RWPE1 (cell line): ENCODE measurements around the gene ODAD3.
A peak's percentile ranks its signal among the peaks of the same experiment; 100 is the strongest.

ENCODE experiments used
- CTCF ChIA-PET: fragments of 350-600 bp; sonication (Branson Sonifier 250); formaldehyde crosslinking; extraction: SDS; loops from one replicate; lab custom pipeline; 2021; lab: Yijun Ruan, JAX
- POLR2A ChIA-PET: fragments of 400-600 bp; formaldehyde crosslinking; extraction: SDS; loops from one replicate; lab custom pipeline; 2020; ENCODE audit warnings: antibody characterized with exemption; ENCODE audit not compliant: low non-redundant PET; lab: Yijun Ruan, JAX
- DNase-seq: peaks from one replicate; pipeline ENCODE4 v3.0.0; 2012; ENCODE audit warnings: low spot score
- H3K27ac ChIP-seq: fragments of 450-650 bp; 2 replicates; pipeline ENCODE4 v1.5.1; 2017
- TF ChIP-seq, protein P1 (sequence below): fragments of 450-650 bp; conservative IDR thresholded peaks from 2 replicates; pipeline ENCODE4 v1.5.1; 2017; ENCODE audit warnings: low read depth, mild to moderate bottlenecking

The ODAD3 gene

DNA sequence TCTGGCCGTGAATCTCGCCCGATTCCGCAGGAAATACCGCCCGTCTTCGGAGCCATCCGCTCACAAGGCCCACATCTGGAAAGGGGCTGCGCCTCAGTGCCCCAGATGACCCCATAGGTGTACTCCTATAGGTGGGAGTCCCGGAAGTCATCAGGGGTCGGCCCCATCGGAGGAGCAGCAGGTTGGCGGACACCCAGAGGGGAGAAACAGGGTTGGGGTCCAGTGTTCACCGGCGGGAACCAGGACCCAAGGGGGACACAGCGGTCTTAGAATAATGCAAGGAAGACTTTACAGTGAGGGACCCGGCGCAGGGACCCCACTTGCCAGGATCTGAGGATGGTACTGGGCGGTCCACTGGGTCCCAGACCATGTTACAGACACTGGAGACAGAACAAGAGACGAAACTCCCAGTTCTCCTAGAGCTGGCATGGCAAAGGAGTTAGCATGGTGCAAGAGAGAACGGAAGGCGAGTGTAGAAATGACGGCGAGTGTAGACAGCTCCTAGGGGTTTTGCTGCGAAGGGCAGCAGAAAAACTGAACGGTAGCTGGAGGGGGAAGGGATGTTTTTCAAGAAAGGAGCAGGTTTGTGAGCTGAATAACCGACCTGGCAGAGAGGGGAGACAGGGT lies 11.6 kb downstream of the ODAD3 start:
- CTCF ChIA-PET: interaction anchor here (0.7 to 2.1 kb wide), 3 partner anchors 12 to 54 kb away, joined by 3 to 12 read pairs (median 4); partner anchors contain the start of gene ODAD3
- no peak overlapping the region for H3K27ac ChIP-seq
- TF ChIP-seq, protein P1, sequence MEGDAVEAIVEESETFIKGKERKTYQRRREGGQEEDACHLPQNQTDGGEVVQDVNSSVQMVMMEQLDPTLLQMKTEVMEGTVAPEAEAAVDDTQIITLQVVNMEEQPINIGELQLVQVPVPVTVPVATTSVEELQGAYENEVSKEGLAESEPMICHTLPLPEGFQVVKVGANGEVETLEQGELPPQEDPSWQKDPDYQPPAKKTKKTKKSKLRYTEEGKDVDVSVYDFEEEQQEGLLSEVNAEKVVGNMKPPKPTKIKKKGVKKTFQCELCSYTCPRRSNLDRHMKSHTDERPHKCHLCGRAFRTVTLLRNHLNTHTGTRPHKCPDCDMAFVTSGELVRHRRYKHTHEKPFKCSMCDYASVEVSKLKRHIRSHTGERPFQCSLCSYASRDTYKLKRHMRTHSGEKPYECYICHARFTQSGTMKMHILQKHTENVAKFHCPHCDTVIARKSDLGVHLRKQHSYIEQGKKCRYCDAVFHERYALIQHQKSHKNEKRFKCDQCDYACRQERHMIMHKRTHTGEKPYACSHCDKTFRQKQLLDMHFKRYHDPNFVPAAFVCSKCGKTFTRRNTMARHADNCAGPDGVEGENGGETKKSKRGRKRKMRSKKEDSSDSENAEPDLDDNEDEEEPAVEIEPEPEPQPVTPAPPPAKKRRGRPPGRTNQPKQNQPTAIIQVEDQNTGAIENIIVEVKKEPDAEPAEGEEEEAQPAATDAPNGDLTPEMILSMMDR: no peak
- POLR2A ChIA-PET: interaction anchor here (0.5 kb wide), 1 partner anchor 14 kb away, joined by 5 read pairs; no protein-coding TSS in a partner anchor
- no peak for DNase-seq

DNA sequence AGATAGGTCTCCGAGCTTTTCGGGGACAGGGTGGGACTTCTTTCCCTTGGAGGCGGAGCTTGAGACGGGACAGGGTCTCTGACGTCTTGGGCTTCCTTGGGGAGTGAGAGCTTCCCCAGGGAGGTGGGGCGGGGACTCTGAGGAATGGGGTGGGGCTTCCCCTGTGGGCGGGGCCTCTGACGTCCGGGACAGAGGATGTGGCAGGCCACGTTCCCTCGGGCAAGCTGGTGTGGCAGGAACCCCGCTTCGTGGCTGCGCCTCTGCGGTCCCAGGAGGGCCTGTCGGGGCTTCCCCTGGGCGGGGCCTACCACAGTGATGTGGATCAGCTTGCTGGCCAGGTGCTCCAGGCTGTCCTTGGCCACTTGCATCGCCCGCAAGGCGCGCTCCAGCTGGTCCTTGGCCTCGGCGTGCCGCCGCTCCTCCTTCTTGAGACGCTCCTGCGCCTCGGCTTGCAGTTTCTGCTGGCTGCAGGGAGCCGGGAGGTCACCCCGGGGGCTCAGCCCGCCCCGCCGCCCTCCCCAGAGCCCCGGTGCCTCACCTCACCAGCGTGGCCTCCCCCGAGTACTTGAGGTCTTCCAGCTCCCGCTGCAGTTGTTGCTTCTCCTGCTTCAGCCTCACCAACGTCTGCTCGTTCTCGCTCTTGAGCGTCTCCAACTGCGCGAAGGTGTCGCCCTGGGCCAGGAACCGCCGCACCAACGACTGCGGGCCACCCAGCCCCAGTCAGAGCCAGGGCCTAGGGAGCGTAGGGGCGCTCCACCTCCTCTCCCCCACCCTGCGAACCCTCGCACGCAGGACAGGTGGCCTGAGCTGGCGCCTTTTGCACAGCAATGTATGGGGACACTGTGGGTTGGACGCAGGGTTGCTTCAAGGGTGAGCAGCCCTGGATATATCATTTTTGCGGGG lies 12.5 kb downstream of the ODAD3 start:
- POLR2A ChIA-PET: interaction anchor here (0.6 to 1.0 kb wide), 2 partner anchors 41 to 99 kb away, joined by 4 to 5 read pairs; no protein-coding TSS in a partner anchor
- CTCF ChIA-PET: interaction anchor here (0.8 to 2.1 kb wide), 5 partner anchors 12 to 47 kb away, joined by 3 to 12 read pairs (median 3); partner anchors contain the start of gene ODAD3
- DNase-seq: peak; percentile 94
- TF ChIP-seq, protein P1: no peak
- H3K27ac ChIP-seq: peak overlapping the region; percentile 70

DNA sequence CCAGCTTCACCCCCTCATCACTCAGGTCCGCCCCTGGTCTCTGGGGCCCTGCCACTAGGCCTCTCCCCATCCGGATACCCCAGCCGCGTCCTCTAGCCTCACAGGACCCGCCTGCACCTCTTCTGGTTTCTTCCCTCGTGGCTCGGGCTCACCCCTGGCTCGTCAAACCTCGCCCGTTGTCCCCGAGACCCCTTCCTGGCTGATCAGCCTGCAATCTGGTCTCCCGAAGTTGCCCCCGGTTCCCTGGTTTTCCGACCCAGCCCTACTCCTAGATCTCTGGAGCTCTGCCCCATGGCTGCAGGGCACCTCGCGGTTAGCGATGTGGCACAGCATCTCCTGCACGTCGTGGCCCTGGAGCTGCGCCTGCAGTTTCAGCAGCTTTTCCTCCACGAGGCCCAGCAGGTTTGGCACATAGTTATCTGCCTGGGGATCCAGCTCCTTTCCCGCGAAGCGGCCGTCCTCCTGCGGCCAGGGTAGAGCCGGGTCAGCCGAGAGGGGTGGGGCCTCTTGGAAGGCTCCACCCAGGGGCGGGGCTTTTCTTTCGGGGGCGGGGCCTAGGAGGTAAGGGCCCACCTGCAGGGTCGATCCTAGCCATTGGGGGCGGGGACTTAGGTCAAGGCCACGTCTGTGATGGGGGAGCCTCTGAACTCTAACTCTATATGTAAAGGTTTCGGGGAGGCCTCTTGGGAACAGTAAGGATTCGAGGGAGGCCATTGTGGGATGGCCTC lies 13.4 kb downstream of the ODAD3 start:
- H3K27ac ChIP-seq: peak overlapping the region; percentile 70
- DNase-seq: peak; percentile 51
- TF ChIP-seq, protein P1: no peak
- POLR2A ChIA-PET: interaction anchor here (1.0 kb wide), 1 partner anchor 40 kb away, joined by 4 read pairs; no protein-coding TSS in a partner anchor
- CTCF ChIA-PET: interaction anchor here (0.5 to 2.1 kb wide), 6 partner anchors 13 to 386 kb away, joined by 3 to 12 read pairs (median 4); partner anchors contain the start of gene ODAD3

DNA sequence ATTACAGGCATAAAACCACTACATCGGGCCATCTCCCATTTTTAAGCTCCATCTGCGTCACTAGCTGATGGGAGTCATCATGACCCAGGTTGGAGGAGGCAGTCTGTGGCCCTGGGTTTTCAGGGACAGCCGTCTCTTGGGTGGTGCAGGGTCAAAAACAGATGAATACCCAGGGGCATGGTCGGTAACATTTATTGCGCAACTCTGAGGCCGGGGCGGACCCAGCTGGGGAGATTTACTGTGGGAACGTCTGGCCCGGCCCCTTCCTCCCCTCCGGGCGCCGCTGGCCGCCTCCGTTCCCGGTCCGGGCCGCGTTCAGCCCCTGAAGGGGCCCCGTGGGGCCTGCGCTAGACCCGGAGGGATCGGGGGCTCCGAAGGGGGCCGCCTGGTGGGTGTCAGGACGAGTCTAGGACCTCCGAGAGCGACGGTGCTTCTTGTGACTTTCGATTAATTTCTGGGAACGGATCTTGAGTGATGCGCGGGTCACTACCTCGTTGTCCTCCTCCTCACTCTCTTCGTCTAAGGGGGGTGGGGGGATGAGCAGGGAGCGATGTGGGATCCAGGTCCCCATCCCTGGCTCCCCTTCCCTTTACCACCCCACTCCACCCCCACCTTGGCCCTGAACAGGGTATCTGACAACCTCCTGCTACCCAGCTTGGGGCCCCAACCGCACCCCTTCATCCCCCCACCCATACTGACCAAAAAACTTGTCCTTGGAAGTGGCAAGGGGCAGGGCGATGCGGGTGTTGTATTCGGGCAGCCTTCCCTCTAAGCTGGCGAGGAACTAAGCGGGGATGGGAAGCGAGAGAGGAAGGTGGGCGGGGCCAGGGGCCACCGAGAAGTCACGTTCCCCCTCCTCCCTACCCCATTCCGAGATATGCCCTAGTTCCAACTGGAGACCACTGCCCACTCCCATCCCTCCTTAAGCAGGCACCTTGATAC lies 14.2 kb downstream of the ODAD3 start:
- peak overlapping the region; percentile 28; the same call in 1 of the 2 replicates for H3K27ac ChIP-seq
- POLR2A ChIA-PET: no interaction called here
- CTCF ChIA-PET: interaction anchor here (0.5 to 0.9 kb wide), 2 partner anchors 104 to 385 kb away, joined by 4 to 6 read pairs; no protein-coding TSS in a partner anchor
- TF ChIP-seq, protein P1: no peak
- no peak for DNase-seq

DNA sequence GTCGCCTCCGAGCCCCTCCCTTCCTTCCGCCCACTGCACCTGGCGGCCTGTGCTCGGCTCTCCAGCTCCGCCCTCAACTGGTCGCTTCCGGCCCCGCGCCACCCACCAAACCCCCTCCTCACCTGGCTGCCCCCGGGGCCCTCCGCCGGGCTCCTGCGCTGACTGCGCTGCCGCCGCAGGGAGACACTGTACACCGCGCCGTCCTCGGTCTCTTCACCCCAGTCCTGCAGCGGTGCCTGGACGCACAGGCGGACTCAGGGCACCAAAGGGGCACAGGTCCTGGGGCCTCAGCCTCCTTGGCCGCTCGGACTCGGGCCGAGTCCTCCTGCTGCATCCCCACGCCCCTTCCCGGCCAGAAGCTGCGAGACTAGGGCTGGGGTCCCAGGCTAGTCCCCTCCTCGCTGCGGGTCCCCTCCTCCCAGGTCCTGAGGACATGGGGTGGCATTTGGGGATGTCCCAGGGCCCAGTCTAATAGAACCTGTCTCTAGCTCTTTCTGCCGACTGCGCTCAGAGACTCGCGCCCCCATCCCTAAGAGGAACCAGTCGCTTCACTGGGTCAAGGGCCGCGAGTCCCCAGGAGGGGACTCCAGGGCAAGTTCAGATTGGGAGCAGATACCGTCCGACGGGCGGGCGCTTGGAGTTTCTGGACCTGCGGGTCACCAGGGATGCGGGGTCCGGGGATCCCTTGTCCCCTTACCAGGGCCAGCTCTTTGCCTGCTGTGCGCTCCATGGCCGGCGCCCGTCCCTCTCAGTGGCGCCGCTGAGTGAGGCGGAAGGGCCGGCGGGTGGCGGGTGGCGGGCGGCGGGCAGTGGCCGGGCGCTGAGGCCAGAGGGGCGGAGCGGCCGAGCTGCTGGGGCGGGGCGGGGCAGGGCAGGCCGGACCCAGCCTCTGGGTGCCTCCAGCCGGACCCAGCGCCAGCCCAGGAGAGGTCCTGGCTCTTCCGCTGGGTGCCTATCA lies 16.1 kb downstream of the ODAD3 start, which contains the start of gene RGL3:
RGL3 (minus strand) TSS at position 766 of the 958 bp plus-strand sequence; CDS start at position 730, 36 bp downstream.
- TF ChIP-seq, protein P1: no peak
- H3K27ac ChIP-seq: peak within 1 kb of the TSS; percentile 28; the same call in 1 of the 2 replicates
- no peak for DNase-seq
- ChIA-PET CTCF (no interaction called here), POLR2A (no interaction called here)
